Adrenal gland (tissue), 5 donors: ENCODE data around the gene TDRD3.

Experiments used
- POLR2A ChIP-seq, 2 donors: fragments of 450-650 bp; IDR thresholded peaks; one replicate each; pipeline ENCODE4 v1.6.1; 2017; ENCODE audit warnings: antibody characterized with exemption in 2 of 2, mild to moderate bottlenecking in 2 of 2, moderate library complexity in 1 of 2
- TF ChIP-seq, protein P1 (sequence below), 6 experiments: fragments of 450-650 bp in 4 of 6; fragments of 200-600 bp in 2 of 6; sonication (generic) in 1 of 6; IDR thresholded peaks; 1 replicate in 5 of 6; 2 replicates in 1 of 6; pipeline versions ENCODE4 v1.5.1 to v1.8.0; 2016 to 2021; ENCODE audit warnings: antibody characterized with exemption in 6 of 6, mild to moderate bottlenecking in 2 of 6, moderate library complexity in 1 of 6
- donor health status: DM: no; HTN: no; CAD: no.

DNA sequence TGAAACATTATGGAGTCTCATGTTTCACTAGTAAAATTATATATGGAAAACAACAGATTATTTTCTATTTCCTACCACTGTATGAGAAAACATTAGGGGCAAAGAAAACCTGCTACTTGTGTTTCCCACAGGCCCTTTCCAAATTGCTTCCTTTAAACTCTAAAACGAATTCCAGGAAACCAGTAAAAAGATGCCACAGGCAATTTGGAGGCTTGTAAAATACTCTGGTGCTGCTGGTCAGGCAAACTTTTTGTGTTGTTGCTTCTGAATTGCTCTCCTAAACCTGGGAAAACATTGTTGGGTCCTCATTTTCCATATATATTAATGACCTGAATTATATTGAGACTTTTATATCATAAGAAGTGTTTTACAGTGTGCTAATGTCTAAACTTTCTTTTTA, 141.5 kb downstream of the TDRD3 start:
- TF ChIP-seq, protein P1, sequence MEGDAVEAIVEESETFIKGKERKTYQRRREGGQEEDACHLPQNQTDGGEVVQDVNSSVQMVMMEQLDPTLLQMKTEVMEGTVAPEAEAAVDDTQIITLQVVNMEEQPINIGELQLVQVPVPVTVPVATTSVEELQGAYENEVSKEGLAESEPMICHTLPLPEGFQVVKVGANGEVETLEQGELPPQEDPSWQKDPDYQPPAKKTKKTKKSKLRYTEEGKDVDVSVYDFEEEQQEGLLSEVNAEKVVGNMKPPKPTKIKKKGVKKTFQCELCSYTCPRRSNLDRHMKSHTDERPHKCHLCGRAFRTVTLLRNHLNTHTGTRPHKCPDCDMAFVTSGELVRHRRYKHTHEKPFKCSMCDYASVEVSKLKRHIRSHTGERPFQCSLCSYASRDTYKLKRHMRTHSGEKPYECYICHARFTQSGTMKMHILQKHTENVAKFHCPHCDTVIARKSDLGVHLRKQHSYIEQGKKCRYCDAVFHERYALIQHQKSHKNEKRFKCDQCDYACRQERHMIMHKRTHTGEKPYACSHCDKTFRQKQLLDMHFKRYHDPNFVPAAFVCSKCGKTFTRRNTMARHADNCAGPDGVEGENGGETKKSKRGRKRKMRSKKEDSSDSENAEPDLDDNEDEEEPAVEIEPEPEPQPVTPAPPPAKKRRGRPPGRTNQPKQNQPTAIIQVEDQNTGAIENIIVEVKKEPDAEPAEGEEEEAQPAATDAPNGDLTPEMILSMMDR (IDR thresholded peaks at IDR 0.05): no peak
- TF ChIP-seq POLR2A (IDR thresholded peaks at IDR 0.05): no peak
